ENCODE measurements around the gene HIP1. TPM values are rescaled to one million over a fixed set of nuclear protein-coding genes. Genes with fewer than 3 reads are reported as not detected.

The HIP1 gene
- total and polyA plus RNA-seq, 2 of the 4 experiments (the other 2 are of a cell fraction): 6.8 to 10.0 TPM

DNA sequence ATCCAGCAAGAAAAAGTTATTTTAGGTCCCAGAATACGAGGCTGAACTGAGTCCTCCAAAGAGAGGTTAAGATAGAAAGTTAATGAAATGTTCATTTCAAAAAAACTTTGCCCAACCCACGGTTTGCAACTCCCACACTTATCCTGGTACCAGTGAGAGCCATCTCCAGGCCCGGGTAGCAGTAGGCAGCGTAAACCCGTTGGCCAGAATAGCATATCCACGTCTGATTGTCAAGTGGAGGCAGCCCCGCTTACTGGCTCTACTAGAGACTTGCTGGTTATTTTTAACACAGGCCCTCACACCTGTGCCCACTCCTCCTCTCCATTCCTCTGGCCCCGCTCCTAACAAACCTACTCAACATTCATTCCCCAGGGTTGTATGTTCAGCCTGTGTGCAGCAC lies 109.7 kb downstream of the HIP1 start:
- Histone ChIP-seq H4K20me1 (ENCODE audit: insufficient read depth, low read length) (no peaks in the 10 kb centered on the region), H4K8ac (ENCODE audit: low read depth in 2 of 2, low read length in 2 of 2) (no peak overlapping the region), H3K56ac (ENCODE audit: extremely low read depth, insufficient read depth, low read length) (no peak overlapping the region), H2AK9ac (replicated peaks; ENCODE audit: low read depth, low read length, poor library complexity) (no peak overlapping the region), H3K4ac (ENCODE audit: low read depth, low read length) (no peak overlapping the region), H3K9me1 (ENCODE audit: insufficient read depth, low read length) (0 out of 2 replicates have a peak, but pooled peaks cover 3% of the 10 kb centered on the region), H3K9me3 (ENCODE audit: control insufficient read depth, insufficient read depth, low read length) (peaks cover 11% of the 10 kb centered on the region), H3K9ac (ENCODE audit: low read depth, low read length) (no peak overlapping the region), H3K79me1 (ENCODE audit: low read depth in 1 of 2, low read length in 2 of 2) (peaks cover 14 to 23% of the 10 kb centered on the region in 2 experiments), H2AFZ (replicated peaks; ENCODE audit: low read length, poor library complexity) (no peak overlapping the region), H2BK5ac (ENCODE audit: low read depth, low read length, poor library complexity, severe bottlenecking) (no peak overlapping the region), H4K5ac (ENCODE audit: low read depth, low read length) (no peak overlapping the region), H2BK15ac (ENCODE audit: low read depth, low read length) (no peak overlapping the region), H2BK120ac (ENCODE audit: low read depth, low read length) (no peak overlapping the region), H2BK20ac (ENCODE audit: low read depth, low read length) (no peak overlapping the region), H3K14ac (replicated peaks; ENCODE audit: low read depth, low read length) (no peak overlapping the region), H3K18ac (ENCODE audit: low read depth, low read length) (no peak overlapping the region), H3K23ac (ENCODE audit: low read depth, low read length) (no peak overlapping the region), H2AK5ac (ENCODE audit: low read depth, low read length) (no peak overlapping the region), H3K36me3 (ENCODE audit: control insufficient read depth, insufficient read depth, low read length) (peaks cover 2% of the 10 kb centered on the region; the same call in 1 of the 2 replicates), H3K27ac (ENCODE audit: insufficient read depth, low read length) (no peak overlapping the region), H3K27me3 (ENCODE audit: control insufficient read depth, insufficient read depth, low read length) (no peaks in the 10 kb centered on the region), H4K91ac (ENCODE audit: insufficient read depth, low read depth, low read length) (no peak overlapping the region), H3K4me3 (ENCODE audit: insufficient read depth, low read depth, low read length) (no peak overlapping the region), H3K4me2 (ENCODE audit: low read depth, low read length) (no peak overlapping the region), H3K4me1 (ENCODE audit: control insufficient read depth, insufficient read depth, low read length) (no peaks in the 10 kb centered on the region)
- POLR2A ChIA-PET (ENCODE audit: unreplicated experiment): no interaction called here
- in situ Hi-C loops (cut with MboI; ENCODE audit: low sequenced_read_pairs): no loop called here
- no TSS peak for BruUV-seq (replicated peaks)
- TF ChIP-seq POLR2A (IDR thresholded peaks at IDR 0.05; ENCODE audit: low read depth, low read length): no peak
- no peak for TF ChIP-seq CEBPB (IDR thresholded peaks at IDR 0.05; ENCODE audit: low read depth, low read length)
- TF ChIP-seq, protein P1, sequence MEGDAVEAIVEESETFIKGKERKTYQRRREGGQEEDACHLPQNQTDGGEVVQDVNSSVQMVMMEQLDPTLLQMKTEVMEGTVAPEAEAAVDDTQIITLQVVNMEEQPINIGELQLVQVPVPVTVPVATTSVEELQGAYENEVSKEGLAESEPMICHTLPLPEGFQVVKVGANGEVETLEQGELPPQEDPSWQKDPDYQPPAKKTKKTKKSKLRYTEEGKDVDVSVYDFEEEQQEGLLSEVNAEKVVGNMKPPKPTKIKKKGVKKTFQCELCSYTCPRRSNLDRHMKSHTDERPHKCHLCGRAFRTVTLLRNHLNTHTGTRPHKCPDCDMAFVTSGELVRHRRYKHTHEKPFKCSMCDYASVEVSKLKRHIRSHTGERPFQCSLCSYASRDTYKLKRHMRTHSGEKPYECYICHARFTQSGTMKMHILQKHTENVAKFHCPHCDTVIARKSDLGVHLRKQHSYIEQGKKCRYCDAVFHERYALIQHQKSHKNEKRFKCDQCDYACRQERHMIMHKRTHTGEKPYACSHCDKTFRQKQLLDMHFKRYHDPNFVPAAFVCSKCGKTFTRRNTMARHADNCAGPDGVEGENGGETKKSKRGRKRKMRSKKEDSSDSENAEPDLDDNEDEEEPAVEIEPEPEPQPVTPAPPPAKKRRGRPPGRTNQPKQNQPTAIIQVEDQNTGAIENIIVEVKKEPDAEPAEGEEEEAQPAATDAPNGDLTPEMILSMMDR (conservative IDR thresholded peaks at IDR 0.05; ENCODE audit: low read depth, low read length): no peak
- TF ChIP-seq, protein P2, sequence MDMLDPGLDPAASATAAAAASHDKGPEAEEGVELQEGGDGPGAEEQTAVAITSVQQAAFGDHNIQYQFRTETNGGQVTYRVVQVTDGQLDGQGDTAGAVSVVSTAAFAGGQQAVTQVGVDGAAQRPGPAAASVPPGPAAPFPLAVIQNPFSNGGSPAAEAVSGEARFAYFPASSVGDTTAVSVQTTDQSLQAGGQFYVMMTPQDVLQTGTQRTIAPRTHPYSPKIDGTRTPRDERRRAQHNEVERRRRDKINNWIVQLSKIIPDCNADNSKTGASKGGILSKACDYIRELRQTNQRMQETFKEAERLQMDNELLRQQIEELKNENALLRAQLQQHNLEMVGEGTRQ (IDR thresholded peaks at IDR 0.05; ENCODE audit: low read depth, low read length): no peak
- TF ChIP-seq, protein P3, sequence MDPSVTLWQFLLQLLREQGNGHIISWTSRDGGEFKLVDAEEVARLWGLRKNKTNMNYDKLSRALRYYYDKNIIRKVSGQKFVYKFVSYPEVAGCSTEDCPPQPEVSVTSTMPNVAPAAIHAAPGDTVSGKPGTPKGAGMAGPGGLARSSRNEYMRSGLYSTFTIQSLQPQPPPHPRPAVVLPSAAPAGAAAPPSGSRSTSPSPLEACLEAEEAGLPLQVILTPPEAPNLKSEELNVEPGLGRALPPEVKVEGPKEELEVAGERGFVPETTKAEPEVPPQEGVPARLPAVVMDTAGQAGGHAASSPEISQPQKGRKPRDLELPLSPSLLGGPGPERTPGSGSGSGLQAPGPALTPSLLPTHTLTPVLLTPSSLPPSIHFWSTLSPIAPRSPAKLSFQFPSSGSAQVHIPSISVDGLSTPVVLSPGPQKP (IDR thresholded peaks at IDR 0.05; ENCODE audit: borderline replicate concordance, low read depth, low read length): no peak
- TF ChIP-seq FOS (IDR thresholded peaks at IDR 0.05; ENCODE audit: low read depth, low read length): no peak
- no peak for TF ChIP-seq MAZ (IDR thresholded peaks at IDR 0.05; ENCODE audit: borderline replicate concordance, low read depth, low read length)
- TF ChIP-seq MAFK (IDR thresholded peaks at IDR 0.05; ENCODE audit: low read depth, low read length): no peak
- TF ChIP-seq RFX5 (IDR thresholded peaks at IDR 0.05; ENCODE audit: low read depth, low read length): no peak
- intact Hi-C loops (cut with micrococcal nuclease): no loop called here
- ATAC-seq (ENCODE audit: low read depth) (no peak), DNase-seq (no peak)
- CTCF ChIA-PET: no interaction called here
- dilution Hi-C loops (cut with HindIII; ENCODE audit: low sequenced_read_pairs, unreplicated experiment): no loop called here
- WGBS, 2 experiments (ENCODE audit: extremely low coverage in 2 of 2, insufficient read length in 1 of 2): 94% methylated on average over 4 of the region's 8 CpGs; no CpG with 5 or more reads in 1 of the 2 experiments
